Liver (tissue), 9 donors: ENCODE measurements around the gene CCDC121. TPM values are rescaled to one million over a fixed set of nuclear protein-coding genes. Genes with fewer than 3 reads are reported as not detected.
A peak's percentile ranks its signal among the peaks of the same experiment; 100 is the strongest.
"Not testable (repeated sequence)": the region's sequence is repeated elsewhere in the genome, so short reads cannot be mapped to it uniquely, and the experiment has no call there.

Experiments
- DNase-seq: peaks from one replicate; pipeline ENCODE4 v3.0.0-alpha.2; 2017; ENCODE audit warnings: low spot score
- H3K27ac ChIP-seq, 2 donors: one replicate each; pipeline ENCODE4 v1.7.0; 2013; ENCODE audit warnings: inconsistent platforms in 2 of 2, low read length in 2 of 2, control low read depth in 1 of 2, low read depth in 1 of 2, mild to moderate bottlenecking in 1 of 2
- H3K27me3 ChIP-seq, 4 donors: one replicate each; pipeline versions ENCODE4 v1.6.1 to v1.7.0; 2013; ENCODE audit warnings: low read length in 3 of 4, inconsistent platforms in 1 of 4, mild to moderate bottlenecking in 1 of 4, moderate library complexity in 1 of 4; ENCODE audit not compliant: control insufficient read depth in 4 of 4, insufficient read depth in 4 of 4
- H3K36me3 ChIP-seq, 4 donors: one replicate each; pipeline versions ENCODE4 v1.6.1 to v1.7.0; 2013; ENCODE audit warnings: low read length in 3 of 4, mild to moderate bottlenecking in 3 of 4, low read depth in 1 of 4, moderate library complexity in 1 of 4; ENCODE audit not compliant: control insufficient read depth in 4 of 4, insufficient read depth in 3 of 4
- H3K4me1 ChIP-seq, 4 donors: one replicate each; pipeline versions ENCODE4 v1.6.1 to v1.7.0; 2013; ENCODE audit warnings: low read length in 3 of 4, mild to moderate bottlenecking in 3 of 4, moderate library complexity in 1 of 4; ENCODE audit not compliant: control insufficient read depth in 4 of 4, insufficient read depth in 4 of 4
- H3K4me3 ChIP-seq, 3 donors: one replicate each; pipeline versions ENCODE4 v1.6.1 to v1.7.0; 2013; ENCODE audit warnings: low read length in 3 of 3, control low read depth in 1 of 3, low read depth in 1 of 3, mild to moderate bottlenecking in 1 of 3
- H3K9ac ChIP-seq, 2 donors: one replicate each; pipeline ENCODE4 v1.7.0; 2013; ENCODE audit warnings: low read length in 2 of 2, mild to moderate bottlenecking in 2 of 2, moderate library complexity in 2 of 2, control low read depth in 1 of 2, low read depth in 1 of 2
- H3K9me3 ChIP-seq, 4 donors: one replicate each; pipeline versions ENCODE4 v1.6.1 to v1.7.0; 2013; ENCODE audit warnings: low read length in 3 of 4; ENCODE audit not compliant: control insufficient read depth in 4 of 4
- EGR1 ChIP-seq, 2 donors: IDR thresholded peaks; 2 replicates each; pipeline ENCODE4 v1.6.1; 2016 to 2018; ENCODE audit warnings: antibody characterized with exemption in 2 of 2, low read depth in 2 of 2
- FOXA1 ChIP-seq: IDR thresholded peaks from 2 replicates; pipeline ENCODE4 v1.6.1; 2016; ENCODE audit warnings: antibody characterized with exemption
- GABPA ChIP-seq, 2 donors: IDR thresholded peaks in 1 of 2; conservative IDR thresholded peaks in 1 of 2; 2 replicates each; pipeline ENCODE4 v1.6.1; 2016; ENCODE audit warnings: antibody characterized with exemption in 2 of 2, mild to moderate bottlenecking in 1 of 2, moderate library complexity in 1 of 2
- HNF4A ChIP-seq, 2 donors: conservative IDR thresholded peaks; 2 replicates each; pipeline ENCODE4 v1.6.1; 2016; ENCODE audit warnings: antibody characterized with exemption in 2 of 2, mild to moderate bottlenecking in 2 of 2
- JUND ChIP-seq, 2 donors: IDR thresholded peaks; 2 replicates each; pipeline ENCODE4 v1.6.1; 2016; ENCODE audit warnings: antibody characterized with exemption in 2 of 2
- RAD21 ChIP-seq, 2 donors: IDR thresholded peaks; 2 replicates each; pipeline ENCODE4 v1.6.1; 2016; ENCODE audit warnings: antibody characterized with exemption in 2 of 2, mild to moderate bottlenecking in 2 of 2
- RXRA ChIP-seq, 2 donors: IDR thresholded peaks; 2 replicates each; pipeline ENCODE4 v1.6.1; 2017 to 2018; ENCODE audit warnings: antibody characterized with exemption in 2 of 2, mild to moderate bottlenecking in 1 of 2
- SP1 ChIP-seq: IDR thresholded peaks from 2 replicates; pipeline ENCODE4 v1.6.1; 2018; ENCODE audit warnings: antibody characterized with exemption, mild to moderate bottlenecking
- TAF1 ChIP-seq: conservative IDR thresholded peaks from 2 replicates; pipeline ENCODE4 v1.6.1; 2016; ENCODE audit warnings: antibody characterized with exemption, mild to moderate bottlenecking
- WGBS: extraction: QIAGEN DNeasy Blood & Tissue Kit; methylation state at CpG from one replicate; pipeline ENCODE4 v1.1.7; 2013; 5-methylcytosine and 5-hydroxymethylcytosine counted together
- polyA plus RNA-seq, 2 donors: library from polyadenylated mRNA; stranded (reverse) in 1 of 2; unstranded in 1 of 2; fragments of 200-250 nt in 1 of 2; fragments of >200 nt in 1 of 2; fragmentation: Nextera tagmentation in 1 of 2; extraction: Ambion mirVana in 1 of 2; gene quantifications; one replicate each; pipeline versions ENCODE4 v1.2.1 to v1.2.3, GENCODE V29; 2013 to 2015
- total RNA-seq, 2 donors: library from RNA; depleted of rRNA; stranded (reverse); fragments of >200 nt; gene quantifications; one replicate each; pipeline ENCODE4 v1.2.3, GENCODE V29; 2014
- TF ChIP-seq, protein P1 (sequence below): IDR thresholded peaks from 2 replicates; pipeline ENCODE4 v1.6.1; 2016; ENCODE audit warnings: antibody characterized with exemption
- TF ChIP-seq, protein P2 (sequence below): fragments of 150-350 bp; IDR thresholded peaks from 2 replicates; pipeline ENCODE4 v1.5.1; 2017; ENCODE audit warnings: improper control_type of control experiment, low read depth, low read length; ENCODE audit not compliant: missing input control
- TF ChIP-seq, protein P3 (sequence below): IDR thresholded peaks from 2 replicates; pipeline ENCODE4 v1.6.1; 2016; ENCODE audit warnings: antibody characterized with exemption
- TF ChIP-seq, protein P4 (sequence below): IDR thresholded peaks from 2 replicates; pipeline ENCODE4 v1.6.1; 2016; ENCODE audit warnings: antibody characterized with exemption
- donor health status: healthy.
- donor health status: healthy.
- donor health status: healthy.
- donor health status: healthy.
- donor health status: healthy.

The CCDC121 gene
- total and polyA plus RNA-seq, 4 donors = 0.97 to 2.5 (median 1.4) TPM

DNA sequence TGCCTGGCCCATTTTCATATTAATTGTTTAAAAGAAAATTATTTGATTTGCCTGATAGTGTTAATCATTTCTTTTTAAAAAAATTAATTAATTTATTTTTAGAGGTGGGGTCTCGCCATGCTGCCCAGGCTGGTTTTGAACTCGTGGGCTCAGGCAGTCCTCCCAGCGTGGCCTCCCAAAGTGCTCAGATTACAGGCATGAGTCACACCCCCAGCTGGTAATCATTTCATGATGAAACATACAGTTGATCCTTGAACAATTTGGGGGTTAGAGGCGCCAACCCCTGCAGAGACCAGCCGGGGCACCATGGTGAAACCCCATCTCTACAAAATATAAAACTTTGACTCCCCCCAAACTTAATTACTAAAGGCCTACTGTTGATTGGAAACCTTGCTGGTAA, 8.0 kb upstream of the CCDC121 start (continued):
- no peak for TF ChIP-seq GABPA (IDR thresholded peaks at IDR 0.05 in 1 of 2, conservative IDR thresholded peaks at IDR 0.05 in 1 of 2)

DNA sequence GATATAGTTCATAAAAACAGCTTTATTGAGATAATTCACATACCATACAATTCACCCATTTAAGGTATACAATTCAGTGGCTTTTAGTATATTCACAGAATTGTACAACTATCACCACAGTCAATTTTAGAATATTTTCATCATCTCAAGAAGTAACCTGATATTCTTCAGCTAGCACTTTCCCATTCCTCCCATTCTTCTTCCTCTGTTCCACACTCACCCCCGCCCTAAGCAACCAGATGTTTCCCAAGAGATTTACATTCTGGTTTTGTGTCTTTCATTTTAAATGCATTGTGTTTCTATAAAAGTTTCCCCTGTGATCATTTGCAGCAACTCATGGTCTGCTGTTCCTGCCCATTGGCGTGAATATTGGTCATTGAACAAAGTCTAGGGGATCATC, 5.5 kb upstream of the CCDC121 start:
- Histone ChIP-seq H3K27me3 (no peaks in the 10 kb centered on the region), H3K27ac (no peak overlapping the region), H3K4me1 (peaks cover 0 to 9% (median 8%) of the 10 kb centered on the region in 4 donors), H3K9me3 (no peaks in the 10 kb centered on the region), H3K36me3 (peaks cover 15 to 59% (median 48%) of the 10 kb centered on the region in 4 donors), H3K9ac (no peak overlapping the region), H3K4me3 (no peak overlapping the region)
- TF ChIP-seq, protein P1, sequence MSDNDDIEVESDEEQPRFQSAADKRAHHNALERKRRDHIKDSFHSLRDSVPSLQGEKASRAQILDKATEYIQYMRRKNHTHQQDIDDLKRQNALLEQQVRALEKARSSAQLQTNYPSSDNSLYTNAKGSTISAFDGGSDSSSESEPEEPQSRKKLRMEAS = no peak
- TF ChIP-seq EGR1 (IDR thresholded peaks at IDR 0.05; ENCODE audit: low read depth in 2 of 2) = no peak
- no peak for TF ChIP-seq JUND (IDR thresholded peaks at IDR 0.05)
- TF ChIP-seq GABPA (IDR thresholded peaks at IDR 0.05 in 1 of 2, conservative IDR thresholded peaks at IDR 0.05 in 1 of 2) = no peak
- TF ChIP-seq, protein P2, sequence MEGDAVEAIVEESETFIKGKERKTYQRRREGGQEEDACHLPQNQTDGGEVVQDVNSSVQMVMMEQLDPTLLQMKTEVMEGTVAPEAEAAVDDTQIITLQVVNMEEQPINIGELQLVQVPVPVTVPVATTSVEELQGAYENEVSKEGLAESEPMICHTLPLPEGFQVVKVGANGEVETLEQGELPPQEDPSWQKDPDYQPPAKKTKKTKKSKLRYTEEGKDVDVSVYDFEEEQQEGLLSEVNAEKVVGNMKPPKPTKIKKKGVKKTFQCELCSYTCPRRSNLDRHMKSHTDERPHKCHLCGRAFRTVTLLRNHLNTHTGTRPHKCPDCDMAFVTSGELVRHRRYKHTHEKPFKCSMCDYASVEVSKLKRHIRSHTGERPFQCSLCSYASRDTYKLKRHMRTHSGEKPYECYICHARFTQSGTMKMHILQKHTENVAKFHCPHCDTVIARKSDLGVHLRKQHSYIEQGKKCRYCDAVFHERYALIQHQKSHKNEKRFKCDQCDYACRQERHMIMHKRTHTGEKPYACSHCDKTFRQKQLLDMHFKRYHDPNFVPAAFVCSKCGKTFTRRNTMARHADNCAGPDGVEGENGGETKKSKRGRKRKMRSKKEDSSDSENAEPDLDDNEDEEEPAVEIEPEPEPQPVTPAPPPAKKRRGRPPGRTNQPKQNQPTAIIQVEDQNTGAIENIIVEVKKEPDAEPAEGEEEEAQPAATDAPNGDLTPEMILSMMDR = no peak
- TF ChIP-seq FOXA1 = no peak
- 97% methylated on average over 2 of the region's 2 CpGs for WGBS
- DNase-seq = no peak

DNA sequence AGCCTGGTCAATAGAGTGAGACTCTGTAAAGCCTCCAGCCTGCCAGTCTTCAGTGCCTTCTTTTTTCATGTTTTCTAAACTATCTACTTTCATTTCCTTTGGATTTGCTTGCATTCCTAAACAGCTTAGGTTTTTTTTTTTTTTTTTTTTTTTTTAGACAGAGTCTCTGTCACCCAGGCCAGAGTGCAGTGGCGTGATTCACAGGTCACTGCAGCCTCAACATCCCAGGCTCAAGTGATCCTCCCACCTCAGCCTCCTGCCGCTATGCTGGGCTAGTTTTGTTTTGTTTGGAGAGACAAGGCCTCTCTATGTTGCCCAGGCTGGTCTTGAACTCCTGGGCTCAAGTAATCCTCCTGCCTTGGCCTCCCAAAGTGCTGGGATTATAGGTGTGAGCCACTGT, 1.4 kb upstream of the CCDC121 start:
- H3K9me3 ChIP-seq, H3K27ac ChIP-seq, DNase-seq, H3K27me3 ChIP-seq, H3K4me3 ChIP-seq, H3K9ac ChIP-seq: not testable (repeated sequence)
- 99% methylated on average over 2 of the region's 2 CpGs for WGBS
- H3K4me1 ChIP-seq = peaks cover 0 to 19% (median 14%) of the 10 kb centered on the region in 4 donors
- H3K36me3 ChIP-seq = peaks cover 11 to 32% (median 23%) of the 10 kb centered on the region in 4 donors

DNA sequence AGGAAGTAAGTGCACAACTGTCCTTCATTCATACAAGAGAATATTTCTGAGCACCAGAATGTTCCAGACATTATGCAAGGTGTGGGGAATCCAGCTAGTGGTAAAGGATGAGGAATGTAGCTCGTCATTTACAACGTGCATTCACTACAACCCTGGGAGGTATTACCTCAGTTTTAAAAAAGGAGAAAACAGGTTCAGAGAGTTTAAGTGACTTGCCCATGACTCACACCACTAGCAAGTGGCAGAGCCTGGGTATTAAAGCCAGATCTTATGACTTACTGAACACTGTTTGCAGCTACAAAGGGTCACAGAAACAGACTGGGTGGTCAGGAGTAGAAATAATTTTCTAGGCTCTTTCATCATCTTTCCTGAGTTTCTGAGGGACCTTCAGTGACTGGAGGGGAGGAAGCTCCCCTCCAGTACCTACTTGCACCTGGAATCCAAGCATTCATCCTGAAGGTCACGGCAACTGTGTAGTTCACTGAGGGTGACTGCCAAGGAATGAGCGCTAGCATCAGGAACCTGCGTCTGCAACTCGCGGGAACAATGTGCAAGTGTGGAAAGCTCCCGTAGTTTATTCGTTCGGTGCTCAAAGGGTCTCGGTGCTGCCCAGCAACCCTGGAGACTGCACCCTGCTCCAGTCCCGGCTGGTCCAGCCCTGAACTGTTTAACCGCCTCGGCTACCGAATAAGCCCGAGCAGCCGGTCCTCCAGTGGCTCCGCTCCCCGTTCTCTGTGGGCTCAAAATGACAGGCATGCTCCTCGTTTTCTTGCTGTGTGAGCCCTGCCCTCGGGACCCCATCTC, 647 bp downstream of the CCDC121 start:
- peaks cover 0 to 19% (median 14%) of the 10 kb centered on the region in 4 donors for H3K4me1 ChIP-seq
- peak overlapping the region; percentile 70 to 100 (median 89) for H3K4me3 ChIP-seq
- DNase-seq = peak; percentile 43
- H3K36me3 ChIP-seq = peaks cover 4 to 20% (median 15%) of the 10 kb centered on the region in 4 donors
- H3K27ac ChIP-seq = peak overlapping the region; percentile 32 to 70
- no peaks in the 10 kb centered on the region for H3K9me3 ChIP-seq
- peak overlapping the region; percentile 20 to 93 for H3K9ac ChIP-seq
- no peak for TF ChIP-seq TAF1
- no peak for TF ChIP-seq EGR1 (IDR thresholded peaks at IDR 0.05; ENCODE audit: low read depth in 2 of 2)
- TF ChIP-seq, protein P3, sequence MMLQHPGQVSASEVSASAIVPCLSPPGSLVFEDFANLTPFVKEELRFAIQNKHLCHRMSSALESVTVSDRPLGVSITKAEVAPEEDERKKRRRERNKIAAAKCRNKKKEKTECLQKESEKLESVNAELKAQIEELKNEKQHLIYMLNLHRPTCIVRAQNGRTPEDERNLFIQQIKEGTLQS = no peak
- TF ChIP-seq HNF4A (conservative IDR thresholded peaks at IDR 0.05) = no peak
- TF ChIP-seq RXRA (IDR thresholded peaks at IDR 0.05) = no peak
- TF ChIP-seq RAD21 (IDR thresholded peaks at IDR 0.05) = no peak
- no peak for TF ChIP-seq SP1
- no peak for TF ChIP-seq JUND (IDR thresholded peaks at IDR 0.05)
- TF ChIP-seq, protein P4, sequence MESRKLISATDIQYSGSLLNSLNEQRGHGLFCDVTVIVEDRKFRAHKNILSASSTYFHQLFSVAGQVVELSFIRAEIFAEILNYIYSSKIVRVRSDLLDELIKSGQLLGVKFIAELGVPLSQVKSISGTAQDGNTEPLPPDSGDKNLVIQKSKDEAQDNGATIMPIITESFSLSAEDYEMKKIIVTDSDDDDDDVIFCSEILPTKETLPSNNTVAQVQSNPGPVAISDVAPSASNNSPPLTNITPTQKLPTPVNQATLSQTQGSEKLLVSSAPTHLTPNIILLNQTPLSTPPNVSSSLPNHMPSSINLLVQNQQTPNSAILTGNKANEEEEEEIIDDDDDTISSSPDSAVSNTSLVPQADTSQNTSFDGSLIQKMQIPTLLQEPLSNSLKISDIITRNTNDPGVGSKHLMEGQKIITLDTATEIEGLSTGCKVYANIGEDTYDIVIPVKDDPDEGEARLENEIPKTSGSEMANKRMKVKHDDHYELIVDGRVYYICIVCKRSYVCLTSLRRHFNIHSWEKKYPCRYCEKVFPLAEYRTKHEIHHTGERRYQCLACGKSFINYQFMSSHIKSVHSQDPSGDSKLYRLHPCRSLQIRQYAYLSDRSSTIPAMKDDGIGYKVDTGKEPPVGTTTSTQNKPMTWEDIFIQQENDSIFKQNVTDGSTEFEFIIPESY = no peak
- TF ChIP-seq, protein P2 = no peak
- no peak for TF ChIP-seq GABPA (IDR thresholded peaks at IDR 0.05 in 1 of 2, conservative IDR thresholded peaks at IDR 0.05 in 1 of 2)
- 6% methylated on average over 21 of the region's 21 CpGs for WGBS
- no peaks in the 10 kb centered on the region for H3K27me3 ChIP-seq
